Tibial artery (tissue), 4 donors: ENCODE results near the gene RALGAPA2.

Experiments used
- DNase-seq, 2 donors: peaks; one replicate each; pipeline ENCODE4 v3.0.0-alpha.2; 2019
- H3K27ac ChIP-seq, 2 donors: fragments of 200-600 bp; sonication (generic) in 1 of 2; 1 replicate in 1 of 2; 2 replicates in 1 of 2; pipeline ENCODE4 v1.5.1; 2018 to 2019; ENCODE audit warnings: mild to moderate bottlenecking in 1 of 2
- H3K27me3 ChIP-seq, 2 donors: fragments of 200-600 bp; sonication (generic) in 1 of 2; one replicate each; pipeline versions ENCODE4 v1.5.1 to v1.6.0; 2016 to 2019
- H3K36me3 ChIP-seq, 3 donors: fragments of 200-600 bp; sonication (generic) in 2 of 3; one replicate each; pipeline ENCODE4 v1.5.1; 2016 to 2019; ENCODE audit warnings: mild to moderate bottlenecking in 2 of 3
- H3K4me1 ChIP-seq, 4 donors: fragments of 200-600 bp; sonication (generic) in 2 of 4; 1 replicate in 3 of 4; 2 replicates in 1 of 4; pipeline ENCODE4 v1.5.1; 2016 to 2019
- H3K4me3 ChIP-seq, 2 donors: fragments of 200-600 bp; sonication (generic) in 1 of 2; 1 replicate in 1 of 2; 2 replicates in 1 of 2; pipeline ENCODE4 v1.5.1; 2018 to 2019; ENCODE audit warnings: mild to moderate bottlenecking in 2 of 2
- H3K9me3 ChIP-seq, 3 donors: fragments of 200-600 bp; sonication (generic) in 1 of 3; one replicate each; pipeline ENCODE4 v1.5.1; 2016 to 2019
- CTCF ChIP-seq, 2 experiments: fragments of 200-600 bp in 1 of 2; fragments of 450-650 bp in 1 of 2; IDR thresholded peaks; one replicate each; pipeline ENCODE4 v1.5.1; 2017 to 2019; ENCODE audit warnings: antibody characterized with exemption in 2 of 2, mild to moderate bottlenecking in 1 of 2, moderate library complexity in 1 of 2
- intact Hi-C: fragments of 100-400 bp; cut with DNase I; formaldehyde crosslinking; loops from one replicate; pipeline ENCODE4 v1.15.0; 2023; ENCODE audit warnings: low total_unique reads

Gene RALGAPA2

DNA sequence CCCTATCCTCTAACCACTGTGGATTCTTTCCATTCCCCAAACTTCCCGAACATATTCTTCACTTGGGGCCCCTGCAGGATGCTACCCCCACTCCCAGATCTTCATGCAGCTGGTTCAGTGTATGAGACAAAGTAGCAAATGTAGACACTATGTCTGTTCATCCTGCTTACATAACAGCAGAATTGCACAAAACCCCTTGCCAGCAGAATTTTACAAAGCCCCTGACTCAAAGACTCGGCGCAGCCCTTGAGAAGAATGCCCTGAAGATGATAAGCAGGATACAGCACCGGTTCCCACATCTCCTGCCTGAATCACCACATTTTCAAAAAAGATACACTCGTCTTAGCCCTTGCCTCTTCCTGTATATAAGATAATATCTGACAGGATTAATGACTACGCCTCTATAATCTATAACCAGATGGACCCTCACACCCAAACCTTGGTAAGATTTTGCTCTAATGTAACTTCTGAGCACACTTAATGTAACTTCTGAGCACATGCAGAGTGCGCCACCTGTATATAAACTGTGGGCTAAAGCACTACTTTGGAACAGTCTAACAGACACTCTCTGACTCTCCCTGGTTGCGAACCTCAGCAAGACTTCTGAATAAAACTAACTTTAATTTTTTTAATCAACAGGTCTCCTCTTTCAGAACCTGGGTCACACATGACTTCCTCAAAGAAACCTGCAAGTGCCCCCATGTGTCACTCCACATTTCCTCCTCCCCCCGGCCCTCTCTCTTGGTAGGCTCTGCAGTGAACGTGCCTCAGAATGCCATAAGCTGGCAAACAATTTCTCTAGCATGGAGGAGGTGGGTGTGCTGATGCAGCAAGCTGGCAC, 28.7 kb downstream of the RALGAPA2 start:
- TF ChIP-seq CTCF (IDR thresholded peaks at IDR 0.05), result no peak
- H3K27me3 ChIP-seq, result no peaks in the 10 kb centered on the region
- no peaks in the 10 kb centered on the region for H3K9me3 ChIP-seq
- intact Hi-C loops, result no loop called here
- H3K36me3 ChIP-seq, result peaks cover 0 to 6% (median 6%) of the 10 kb centered on the region in 3 donors
- DNase-seq, result no peak
- no peak overlapping the region for H3K4me3 ChIP-seq
- H3K27ac ChIP-seq, result no peak overlapping the region
- H3K4me1 ChIP-seq, result no peaks in the 10 kb centered on the region

DNA sequence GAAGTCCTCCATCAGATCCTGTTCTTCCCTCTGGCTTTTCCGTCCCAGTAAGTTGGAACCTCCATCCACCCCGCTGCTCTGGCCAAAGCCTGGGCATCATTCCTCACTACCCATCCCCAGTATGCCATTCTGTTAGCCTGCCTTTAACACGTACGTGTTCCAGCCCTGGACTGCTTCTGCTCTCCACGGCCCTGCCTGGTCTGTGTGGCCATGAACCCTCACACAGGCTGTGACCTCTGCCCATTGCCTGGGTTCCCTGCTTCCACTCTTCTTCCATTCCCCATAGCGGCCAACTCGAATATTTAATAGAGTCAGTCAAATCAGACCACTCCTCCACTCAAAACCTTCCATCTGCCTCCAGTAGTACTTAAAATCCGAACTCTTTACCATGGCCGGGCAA, 29.4 kb downstream of the RALGAPA2 start:
- no peak for TF ChIP-seq CTCF (IDR thresholded peaks at IDR 0.05)
- intact Hi-C loops, result no loop called here
- Histone ChIP-seq H3K36me3 (peaks cover 0 to 10% (median 6%) of the 10 kb centered on the region in 3 donors), H3K27me3 (no peaks in the 10 kb centered on the region), H3K4me1 (no peaks in the 10 kb centered on the region), H3K9me3 (no peaks in the 10 kb centered on the region), H3K27ac (no peak overlapping the region), H3K4me3 (no peak overlapping the region)
- DNase-seq, result no peak

DNA sequence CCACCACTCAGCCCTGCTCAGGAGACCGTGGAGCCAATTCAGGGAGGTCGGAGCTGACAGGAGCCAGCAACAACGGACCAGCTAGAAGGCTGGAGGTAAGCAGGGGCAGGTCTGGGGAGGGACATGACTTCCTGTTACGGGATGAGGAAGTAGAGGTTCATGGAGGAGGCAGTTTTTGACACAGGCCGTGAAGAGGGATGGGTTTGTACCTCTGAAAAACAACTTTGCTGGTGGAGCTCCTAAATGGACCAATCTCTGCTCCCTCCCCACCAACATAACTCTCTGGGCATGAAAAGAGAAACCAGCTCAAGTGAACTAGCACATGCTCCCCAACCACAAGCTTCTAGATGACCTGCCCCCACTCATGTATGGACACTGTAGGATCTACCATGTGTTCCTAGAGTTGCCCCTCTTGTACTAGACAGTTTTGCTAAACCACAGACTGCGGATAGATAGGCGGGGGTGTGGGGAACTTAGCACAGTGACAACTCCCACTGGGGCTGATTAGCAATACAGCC, 31.4 kb downstream of the RALGAPA2 start:
- Histone ChIP-seq H3K27me3 (no peaks in the 10 kb centered on the region), H3K4me1 (peaks cover 0 to 5% (median 0%) of the 10 kb centered on the region in 4 donors), H3K27ac (no peak overlapping the region), H3K36me3 (peaks cover 0 to 10% (median 6%) of the 10 kb centered on the region in 3 donors), H3K9me3 (no peaks in the 10 kb centered on the region), H3K4me3 (no peak overlapping the region)
- TF ChIP-seq CTCF (IDR thresholded peaks at IDR 0.05), result no peak
- DNase-seq, result no peak
- intact Hi-C loops, result no loop called here

GRCh38 chr20:20679316-20679715, 33.1 kb downstream of the RALGAPA2 start:
- intact Hi-C loops, result no loop called here
- H3K4me1 ChIP-seq, result peaks cover 0 to 5% (median 0%) of the 10 kb centered on the region in 4 donors
- H3K27ac ChIP-seq, result no peak overlapping the region
- DNase-seq, result no peak
- peaks cover 0 to 10% (median 6%) of the 10 kb centered on the region in 3 donors for H3K36me3 ChIP-seq
- H3K4me3 ChIP-seq, result no peak overlapping the region
- H3K9me3 ChIP-seq, result no peaks in the 10 kb centered on the region
- no peak for TF ChIP-seq CTCF (IDR thresholded peaks at IDR 0.05)
- no peaks in the 10 kb centered on the region for H3K27me3 ChIP-seq

GRCh38 chr20:20677186-20677585, 35.3 kb downstream of the RALGAPA2 start:
- no peak for TF ChIP-seq CTCF (IDR thresholded peaks at IDR 0.05)
- Histone ChIP-seq H3K4me3 (no peak overlapping the region), H3K9me3 (no peaks in the 10 kb centered on the region), H3K4me1 (peaks cover 0 to 5% (median 0%) of the 10 kb centered on the region in 4 donors), H3K36me3 (peaks cover 0 to 10% (median 6%) of the 10 kb centered on the region in 3 donors), H3K27me3 (no peaks in the 10 kb centered on the region), H3K27ac (no peak overlapping the region)
- intact Hi-C loops, result no loop called here
- DNase-seq, result no peak
